ENCODE measurements around the gene ODC1.

Gene ODC1

GRCh38 chr2:10494351-10495066 is 46.4 kb upstream of the ODC1 start:
- Histone ChIP-seq H3K36me3 (ENCODE audit: control insufficient read depth in 2 of 2, insufficient read depth in 1 of 2, low read length in 2 of 2) (no peaks in the 10 kb centered on the region), H3K9me3 (ENCODE audit: control insufficient read depth, insufficient read depth, low read depth, low read length) (no peaks in the 10 kb centered on the region), H3K4me1 (ENCODE audit: control insufficient read depth, insufficient read depth, low read length) (no peaks in the 10 kb centered on the region), H3K4me3 (ENCODE audit: low read depth, low read length) (no peak overlapping the region), H3K27ac (ENCODE audit: extremely low read depth, low read depth, low read length) (no peak overlapping the region)
- ChIA-PET CTCF (no interaction called here), POLR2A (interaction anchor here (0.6 kb wide), 1 partner anchor 320 kb away, joined by 6 read pairs; no protein-coding TSS in a partner anchor)
- no peak for TF ChIP-seq ZNF621 (tag by site-specific recombination; IDR thresholded peaks at IDR 0.05)
- no peak for TF ChIP-seq ZNF398 (tag by site-specific recombination; IDR thresholded peaks at IDR 0.05)
- no peak for TF ChIP-seq ZNF518A (tag by site-specific recombination; conservative IDR thresholded peaks at IDR 0.05; ENCODE audit: low read depth)
- no peak for TF ChIP-seq TSHZ1 (tag by site-specific recombination; IDR thresholded peaks at IDR 0.05; ENCODE audit: borderline replicate concordance)
- TF ChIP-seq ZNF366 (tag by site-specific recombination; conservative IDR thresholded peaks at IDR 0.05) = peak; percentile 57; the same call in 1 of the 2 replicates
- TF ChIP-seq ZNF549 (tag by site-specific recombination; IDR thresholded peaks at IDR 0.05) = no peak
- no peak for TF ChIP-seq ZNF670 (tag by site-specific recombination; IDR thresholded peaks at IDR 0.05; ENCODE audit: low read depth)
- TF ChIP-seq EGR2 (tag by site-specific recombination; IDR thresholded peaks at IDR 0.05; ENCODE audit: low read depth) = no peak
- TF ChIP-seq ZNF560 (tag by site-specific recombination; IDR thresholded peaks at IDR 0.05; ENCODE audit: borderline replicate concordance) = no peak

- POLR2A ChIA-PET = interaction anchor here (0.6 to 0.7 kb wide), 2 partner anchors 320 to 348 kb away, joined by 3 to 6 read pairs; no protein-coding TSS in a partner anchor
- Histone ChIP-seq H3K9me3 (ENCODE audit: control insufficient read depth, insufficient read depth, low read depth, low read length) (no peaks in the 10 kb centered on the region), H3K36me3 (ENCODE audit: control insufficient read depth in 2 of 2, insufficient read depth in 1 of 2, low read length in 2 of 2) (no peaks in the 10 kb centered on the region), H3K27ac (ENCODE audit: extremely low read depth, low read depth, low read length) (no peak overlapping the region), H3K4me1 (ENCODE audit: control insufficient read depth, insufficient read depth, low read length) (no peaks in the 10 kb centered on the region), H3K4me3 (ENCODE audit: low read depth, low read length) (no peak overlapping the region)
- CTCF ChIA-PET = no interaction called here
- TF ChIP-seq BCL11A (tag by site-specific recombination; IDR thresholded peaks at IDR 0.05; ENCODE audit: low read depth) = no peak
- no peak for TF ChIP-seq ZNF248 (tag by site-specific recombination; IDR thresholded peaks at IDR 0.05)
- TF ChIP-seq WT1 (tag by site-specific recombination; IDR thresholded peaks at IDR 0.05) = no peak
- TF ChIP-seq ZFHX2 (tag by site-specific recombination; conservative IDR thresholded peaks at IDR 0.05) = no peak
- no peak for TF ChIP-seq ZXDB (tag by site-specific recombination; IDR thresholded peaks at IDR 0.05)
- no peak for TF ChIP-seq ZNF548 (tag by site-specific recombination; IDR thresholded peaks at IDR 0.05)
- TF ChIP-seq ZNF501 (tag by site-specific recombination; IDR thresholded peaks at IDR 0.05) = no peak
- TF ChIP-seq ZNF785 (tag by site-specific recombination; IDR thresholded peaks at IDR 0.05) = no peak
- TF ChIP-seq SP2 (tag by site-specific recombination; IDR thresholded peaks at IDR 0.05) = no peak
- TF ChIP-seq KLF7 (tag by site-specific recombination; IDR thresholded peaks at IDR 0.05; ENCODE audit: borderline replicate concordance) = no peak
- TF ChIP-seq ZNF624 (tag by site-specific recombination; IDR thresholded peaks at IDR 0.05) = no peak
- no peak for TF ChIP-seq ZNF449 (tag by site-specific recombination; IDR thresholded peaks at IDR 0.05)
- TF ChIP-seq FEZF1 (tag by site-specific recombination; IDR thresholded peaks at IDR 0.05) = no peak
Observed at GRCh38 chr2:10493634-10494281, 45.6 kb upstream of the ODC1 start.
